A549 (cell line): ENCODE results near the gene DMRTB1. TPM values are rescaled to one million over a fixed set of nuclear protein-coding genes. Genes with fewer than 3 reads are reported as not detected.

Source experiments
- ATAC-seq, 2 experiments: fragments of 200-7000 bp in 1 of 2; fragments of >200 bp in 1 of 2; cut with Nextera tagmentation in 1 of 2; cut with Tn5 transposase in 1 of 2; 3 replicates each; pipeline versions ENCODE4 v1.8.0 to v1.9.1; 2018 to 2020; ENCODE audit warnings: mild to moderate bottlenecking in 1 of 2, moderate library complexity in 1 of 2
- CTCF ChIA-PET: fragments of 300-600 bp; sonication (Branson Sonifier 250); formaldehyde crosslinking; extraction: SDS; loops from one replicate; lab custom pipeline; 2021; ENCODE audit warnings: antibody characterized with exemption, inconsistent platforms; lab: Yijun Ruan, JAX
- POLR2A ChIA-PET: fragments of 350-600 bp; formaldehyde crosslinking; extraction: SDS; loops from one replicate; lab custom pipeline; 2021; ENCODE audit warnings: antibody characterized with exemption, inconsistent platforms; lab: Yijun Ruan, JAX
- DNase-seq, 2 experiments: peaks; one replicate each; pipeline versions ENCODE4 v3.0.0 to v3.0.0-alpha.2; 2011 to 2016; ENCODE audit warnings: low read depth in 1 of 2, low spot score in 1 of 2
- FAIRE-seq: peaks from 2 replicates; lab custom pipeline; 2011; peaks lifted over from hg19 to GRCh38; lab: Jason Lieb, UNC
- H3K27ac ChIP-seq, 2 experiments: fragments of >200 bp; sonication (Bioruptor Twin); formaldehyde crosslinking; 3 replicates each; pipeline ENCODE4 v1.5.1; 2016 to 2017
- H3K4me1 ChIP-seq: fragments of >200 bp; sonication (Bioruptor Twin); formaldehyde crosslinking; 3 replicates; pipeline ENCODE4 v1.6.1; 2016
- H3K4me2 ChIP-seq: fragments of >200 bp; sonication (Bioruptor Twin); formaldehyde crosslinking; 3 replicates; pipeline ENCODE4 v1.6.1; 2016
- H3K4me3 ChIP-seq: fragments of >200 bp; sonication (Bioruptor Twin); formaldehyde crosslinking; 3 replicates; pipeline ENCODE4 v1.5.1; 2016
- H3K9me3 ChIP-seq: fragments of >200 bp; sonication (Bioruptor Twin); formaldehyde crosslinking; 3 replicates; pipeline ENCODE4 v1.6.1; 2016
- CEBPB ChIP-seq, 2 experiments: fragments of >200 bp in 1 of 2; sonication (Bioruptor Twin) in 1 of 2; formaldehyde crosslinking in 1 of 2; IDR thresholded peaks; 2 replicates each; pipeline ENCODE4 v1.6.1; 2012 to 2016
- CHD2 ChIP-seq: fragments of 150-350 bp; IDR thresholded peaks from 2 replicates; pipeline ENCODE4 v1.6.1; 2014; ENCODE audit warnings: low read length; ENCODE audit not compliant: partially characterized antibody
- CHD4 ChIP-seq: fragments of 200-600 bp; sonication (generic); IDR thresholded peaks from 2 replicates; pipeline ENCODE4 v1.6.1; 2016; ENCODE audit warnings: antibody characterized with exemption, mild to moderate bottlenecking, borderline replicate concordance
- E2F6 ChIP-seq: IDR thresholded peaks from 2 replicates; pipeline ENCODE4 v1.6.1; 2012; ENCODE audit warnings: low read depth, borderline replicate concordance
- EHMT2 ChIP-seq: fragments of 200-600 bp; sonication (generic); IDR thresholded peaks from 2 replicates; pipeline ENCODE4 v1.6.1; 2016; ENCODE audit warnings: antibody characterized with exemption, low read depth, mild to moderate bottlenecking, moderate library complexity
- ELK1 ChIP-seq: fragments of 150-350 bp; IDR thresholded peaks from 2 replicates; pipeline ENCODE4 v1.6.1; 2014; ENCODE audit warnings: low read depth, mild to moderate bottlenecking, low read length
- EP300 ChIP-seq, 2 experiments: fragments of >200 bp; sonication (Bioruptor Twin); formaldehyde crosslinking; IDR thresholded peaks; 2 replicates in 1 of 2; 3 replicates in 1 of 2; pipeline ENCODE4 v1.6.1; 2016 to 2017
- FOSB ChIP-seq: fragments of 250-450 bp; sonication (Bioruptor Pico); IDR thresholded peaks from 2 replicates; pipeline ENCODE4 v1.5.0; 2020; ENCODE audit warnings: mild to moderate bottlenecking, moderate library complexity
- FOSL2 ChIP-seq, 2 experiments: fragments of 450-650 bp in 1 of 2; fragments of >200 bp in 1 of 2; sonication (Bioruptor Twin) in 1 of 2; formaldehyde crosslinking; IDR thresholded peaks; 2 replicates each; pipeline versions ENCODE4 v1.5.0 to v1.6.1; 2016 to 2020; ENCODE audit warnings: mild to moderate bottlenecking in 1 of 2, moderate library complexity in 1 of 2
- GATA3 ChIP-seq: IDR thresholded peaks from 2 replicates; pipeline ENCODE4 v1.6.1; 2012; ENCODE audit warnings: borderline replicate concordance
- HDAC2 ChIP-seq: fragments of 200-600 bp; sonication (generic); IDR thresholded peaks from 2 replicates; pipeline ENCODE4 v1.6.1; 2016
- HES2 ChIP-seq: fragments of >200 bp; sonication (Bioruptor Twin); formaldehyde crosslinking; IDR thresholded peaks from 2 replicates; pipeline ENCODE4 v1.6.1; 2016
- HEYL ChIP-seq: fragments of 250-450 bp; sonication (Bioruptor Pico); IDR thresholded peaks from 2 replicates; pipeline ENCODE4 v1.8.0; 2021; ENCODE audit warnings: mild to moderate bottlenecking, moderate library complexity
- HOXA7 ChIP-seq: fragments of 250-450 bp; sonication (Bioruptor Pico); IDR thresholded peaks from 2 replicates; pipeline ENCODE4 v1.5.0; 2020; ENCODE audit warnings: mild to moderate bottlenecking, moderate library complexity
- HOXB13 ChIP-seq: fragments of 250-450 bp; sonication (Bioruptor Pico); IDR thresholded peaks from 2 replicates; pipeline ENCODE4 v1.5.0; 2020; ENCODE audit warnings: low read depth, mild to moderate bottlenecking, moderate library complexity
- HOXB5 ChIP-seq: fragments of 250-450 bp; sonication (Bioruptor Pico); IDR thresholded peaks from 2 replicates; pipeline ENCODE4 v1.5.0; 2020; ENCODE audit warnings: mild to moderate bottlenecking, moderate library complexity
- KDM1A ChIP-seq: fragments of 200-600 bp; sonication (generic); IDR thresholded peaks from 2 replicates; pipeline ENCODE4 v1.6.1; 2016; ENCODE audit warnings: low read depth, mild to moderate bottlenecking
- MAZ ChIP-seq: fragments of 150-350 bp; IDR thresholded peaks from 2 replicates; pipeline ENCODE4 v1.6.1; 2014; ENCODE audit warnings: antibody characterized with exemption, low read depth, low read length, borderline replicate concordance
- MYC ChIP-seq: IDR thresholded peaks from 2 replicates; pipeline ENCODE4 v1.6.1; 2012; ENCODE audit warnings: mild to moderate bottlenecking, inconsistent platforms, low read length, improper control_type of control experiment, borderline replicate concordance
- NFE2L2 ChIP-seq: fragments of 150-350 bp; conservative IDR thresholded peaks from 2 replicates; pipeline ENCODE4 v1.6.1; 2014; ENCODE audit warnings: low read length
- NPAS2 ChIP-seq: fragments of 250-450 bp; sonication (Bioruptor Pico); IDR thresholded peaks from 2 replicates; pipeline ENCODE4 v1.8.0; 2022; ENCODE audit warnings: mild to moderate bottlenecking, moderate library complexity, borderline replicate concordance
- PBX3 ChIP-seq: IDR thresholded peaks from 2 replicates; pipeline ENCODE4 v1.6.1; 2012
- POLR2A ChIP-seq: IDR thresholded peaks from 2 replicates; pipeline ENCODE4 v1.6.1; 2012; ENCODE audit warnings: mild to moderate bottlenecking, low read length
- RAD21 ChIP-seq, 2 experiments: fragments of >200 bp in 1 of 2; sonication (Bioruptor Twin) in 1 of 2; formaldehyde crosslinking in 1 of 2; IDR thresholded peaks in 1 of 2; conservative IDR thresholded peaks in 1 of 2; 2 replicates in 1 of 2; 3 replicates in 1 of 2; pipeline ENCODE4 v1.6.1; 2012 to 2018; ENCODE audit warnings: inconsistent platforms in 1 of 2
- RCOR1 ChIP-seq: fragments of 150-350 bp; IDR thresholded peaks from 2 replicates; pipeline ENCODE4 v1.6.1; 2014; ENCODE audit warnings: antibody characterized with exemption, low read length, low read depth
- SMC3 ChIP-seq: fragments of >200 bp; sonication (Bioruptor Twin); formaldehyde crosslinking; IDR thresholded peaks from 3 replicates; pipeline ENCODE4 v1.6.1; 2018; ENCODE audit warnings: inconsistent platforms
- SREBF2 ChIP-seq: fragments of 450-650 bp; IDR thresholded peaks from 2 replicates; pipeline ENCODE4 v1.6.1; 2014; ENCODE audit warnings: mild to moderate bottlenecking, moderate library complexity
- TFCP2L1 ChIP-seq: fragments of 250-450 bp; sonication (Bioruptor Pico); IDR thresholded peaks from 2 replicates; pipeline ENCODE4 v1.5.0; 2021; ENCODE audit warnings: mild to moderate bottlenecking
- WGBS: methylation state at CpG from one replicate; pipeline ENCODE4 v1.1.6; 2017; ENCODE audit errors: missing lambda C conversion rate; 5-methylcytosine and 5-hydroxymethylcytosine counted together
- polyA minus RNA-seq: library from RNA; depleted of rRNA, polyadenylated mRNA; stranded (reverse); fragments of >200 nt; gene quantifications from 2 replicates; pipeline ENCODE4 v1.2.3, GENCODE V29; 2011; rRNA and poly(A)+ RNA removed
- polyA plus RNA-seq, 4 experiments: library from polyadenylated mRNA; depleted of rRNA in 3 of 4; stranded (reverse); fragments of >200 nt; fragmentation: RNase III in 1 of 4; extraction: RNeasy Plus Mini Kit Qiagen cat#74134 plus additional on column Dnase treatment in 1 of 4; gene quantifications; 2 replicates in 3 of 4; 3 replicates in 1 of 4; pipeline ENCODE4 v1.2.3, GENCODE V29; 2011 to 2017

DMRTB1 gene
- polyA plus RNA-seq (2011; rRNA removed) (not detected in 2 replicates), polyA plus RNA-seq (2017; fragmentation: RNase III; extraction: RNeasy Plus Mini Kit Qiagen cat#74134 plus additional on column Dnase treatment) (not detected in 3 replicates), polyA minus RNA-seq (not detected in 2 replicates)
- polyA plus RNA-seq (2012; cell fraction: cytosol; rRNA removed) = not detected in 2 replicates
- not detected in 2 replicates for polyA plus RNA-seq (2012; cell fraction: nucleus; rRNA removed)

GRCh38 chr1:53459321-53460175, at the start of gene DMRTB1:
DMRTB1 (plus strand) TSS chr1:53459399; CDS start chr1:53459454, 55 bp downstream.
- no peak for DNase-seq
- WGBS = 94% methylated on average over 43 of the region's 82 CpGs
- Histone ChIP-seq H3K4me2 (no peak within 1 kb of the TSS), H3K27ac (no peak within 1 kb of the TSS), H3K9me3 (no peaks in the 10 kb centered on the region), H3K4me3 (no peak within 1 kb of the TSS), H3K4me1 (no peaks in the 10 kb centered on the region)
- ChIA-PET POLR2A (no interaction called here), CTCF (interaction anchor here (0.6 to 1.3 kb wide), 4 partner anchors 10 to 181 kb away, joined by 3 to 4 read pairs (median 3); no protein-coding TSS in a partner anchor)
- no peak for TF ChIP-seq HEYL
- no peak for TF ChIP-seq NPAS2 (CRISPR knock-in tag)
- no peak for TF ChIP-seq HOXA7
- TF ChIP-seq FOSL2 (IDR thresholded peaks at IDR 0.05) = no peak
- TF ChIP-seq FOSL2 (CRISPR knock-in tag; IDR thresholded peaks at IDR 0.05) = no peak
- ATAC-seq = no peak
- FAIRE-seq = no peak

- no peak for TF ChIP-seq ELK1
- no peak for TF ChIP-seq MAZ
- no peak for TF ChIP-seq NPAS2 (CRISPR knock-in tag)
- no peak for TF ChIP-seq POLR2A
- TF ChIP-seq EHMT2 = no peak
- TF ChIP-seq KDM1A = no peak
- no peak for TF ChIP-seq E2F6
- no peak for TF ChIP-seq HES2
- TF ChIP-seq SMC3 = no peak
- TF ChIP-seq SREBF2 = no peak
- no peak for TF ChIP-seq EP300 (IDR thresholded peaks at IDR 0.05)
- no peak for TF ChIP-seq FOSB (CRISPR knock-in tag)
- 93% methylated on average over 3 of the region's 6 CpGs for WGBS
- CTCF ChIA-PET = interaction anchor here (1.9 to 2.6 kb wide), 2 partner anchors 16 to 132 kb away, joined by 7 to 10 read pairs; no protein-coding TSS in a partner anchor
- ATAC-seq = no peak
- Histone ChIP-seq H3K27ac (no peak overlapping the region), H3K4me1 (peaks cover 30% of the 10 kb centered on the region), H3K9me3 (no peaks in the 10 kb centered on the region), H3K4me2 (no peak overlapping the region), H3K4me3 (no peak overlapping the region)
- no peak for DNase-seq
- FAIRE-seq = no peak
- POLR2A ChIA-PET = no interaction called here
These were observed 49.5 kb upstream of the DMRTB1 start for GRCh38 chr1:53409695-53410094.

- Histone ChIP-seq H3K4me2 (no peak overlapping the region), H3K27ac (no peak overlapping the region), H3K4me1 (peaks cover 30% of the 10 kb centered on the region), H3K4me3 (no peak overlapping the region), H3K9me3 (no peaks in the 10 kb centered on the region)
- POLR2A ChIA-PET = no interaction called here
- DNase-seq = no peak
- no peak for FAIRE-seq
- CTCF ChIA-PET = interaction anchor here (0.8 to 2.6 kb wide), 2 partner anchors 17 to 132 kb away, joined by 5 to 10 read pairs; no protein-coding TSS in a partner anchor
- WGBS = 90% methylated on average over 10 of the region's 12 CpGs
- ATAC-seq = no peak
- TF ChIP-seq HOXB13 (no peak), TFCP2L1 (no peak), CEBPB (IDR thresholded peaks at IDR 0.05) (no peak), RAD21 (conservative IDR thresholded peaks at IDR 0.05 in 1 of 2, IDR thresholded peaks at IDR 0.05 in 1 of 2) (no peak), SREBF2 (no peak), CHD4 (no peak), PBX3 (no peak), HDAC2 (no peak), CHD2 (no peak), KDM1A (no peak), RCOR1 (no peak), NFE2L2 (no peak), MYC (no peak), GATA3 (no peak), HOXB5 (CRISPR knock-in tag) (no peak), E2F6 (no peak)
These were observed 49.1 kb upstream of the DMRTB1 start for GRCh38 chr1:53410100-53410541.
